ENCODE measurements around the gene ADAM22. TPM values are rescaled to one million over a fixed set of nuclear protein-coding genes. Genes with fewer than 3 reads are reported as not detected.

The ADAM22 gene
- total RNA-seq, 1 donor, result 1.3 TPM

GRCh38 chr7:87960239-87960638, 26.2 kb downstream of the ADAM22 start:
- no peak for TF ChIP-seq CTCF (IDR thresholded peaks at IDR 0.05; ENCODE audit: insufficient read depth, low read depth, low read length)
- DNase-seq (ENCODE audit: low read depth), result peak; percentile 28
- H3K4me3 ChIP-seq (ENCODE audit: low read depth, low read length), result no peak overlapping the region

GRCh38 chr7:87961754-87962153, 27.7 kb downstream of the ADAM22 start:
- no peak for DNase-seq (ENCODE audit: low read depth)
- TF ChIP-seq CTCF (IDR thresholded peaks at IDR 0.05; ENCODE audit: insufficient read depth, low read depth, low read length), result no peak
- no peak overlapping the region for H3K4me3 ChIP-seq (ENCODE audit: low read depth, low read length)

- no peak for TF ChIP-seq CTCF (IDR thresholded peaks at IDR 0.05; ENCODE audit: insufficient read depth, low read depth, low read length)
- no peak for DNase-seq (ENCODE audit: low read depth)
- no peak overlapping the region for H3K4me3 ChIP-seq (ENCODE audit: low read depth, low read length)
These were observed 32.2 kb downstream of the ADAM22 start for GRCh38 chr7:87966271-87966670.

- H3K4me3 ChIP-seq (ENCODE audit: low read depth, low read length), result no peak overlapping the region
- TF ChIP-seq CTCF (IDR thresholded peaks at IDR 0.05; ENCODE audit: insufficient read depth, low read depth, low read length), result no peak
- no peak for DNase-seq (ENCODE audit: low read depth)
These were observed 34.0 kb downstream of the ADAM22 start for GRCh38 chr7:87968021-87968420.

- H3K4me3 ChIP-seq (ENCODE audit: low read depth, low read length), result no peak overlapping the region
- TF ChIP-seq CTCF (IDR thresholded peaks at IDR 0.05; ENCODE audit: insufficient read depth, low read depth, low read length), result no peak
- DNase-seq (ENCODE audit: low read depth), result no peak
These were observed 48.1 kb downstream of the ADAM22 start for GRCh38 chr7:87982116-87982515.

GRCh38 chr7:87984088-87984487, 50.0 kb downstream of the ADAM22 start:
- H3K4me3 ChIP-seq (ENCODE audit: low read depth, low read length), result no peak overlapping the region
- DNase-seq (ENCODE audit: low read depth), result no peak
- no peak for TF ChIP-seq CTCF (IDR thresholded peaks at IDR 0.05; ENCODE audit: insufficient read depth, low read depth, low read length)

GRCh38 chr7:87993269-87993668, 59.2 kb downstream of the ADAM22 start:
- no peak overlapping the region for H3K4me3 ChIP-seq (ENCODE audit: low read depth, low read length)
- TF ChIP-seq CTCF (IDR thresholded peaks at IDR 0.05; ENCODE audit: insufficient read depth, low read depth, low read length), result no peak
- no peak for DNase-seq (ENCODE audit: low read depth)
